ENCODE data around the gene STK40. TPM values are rescaled to one million over a fixed set of nuclear protein-coding genes. Genes with fewer than 3 reads are reported as not detected.

Gene STK40
- total RNA-seq, 4 donors from 2014 or later: 109 to 263 (median 211) TPM

DNA sequence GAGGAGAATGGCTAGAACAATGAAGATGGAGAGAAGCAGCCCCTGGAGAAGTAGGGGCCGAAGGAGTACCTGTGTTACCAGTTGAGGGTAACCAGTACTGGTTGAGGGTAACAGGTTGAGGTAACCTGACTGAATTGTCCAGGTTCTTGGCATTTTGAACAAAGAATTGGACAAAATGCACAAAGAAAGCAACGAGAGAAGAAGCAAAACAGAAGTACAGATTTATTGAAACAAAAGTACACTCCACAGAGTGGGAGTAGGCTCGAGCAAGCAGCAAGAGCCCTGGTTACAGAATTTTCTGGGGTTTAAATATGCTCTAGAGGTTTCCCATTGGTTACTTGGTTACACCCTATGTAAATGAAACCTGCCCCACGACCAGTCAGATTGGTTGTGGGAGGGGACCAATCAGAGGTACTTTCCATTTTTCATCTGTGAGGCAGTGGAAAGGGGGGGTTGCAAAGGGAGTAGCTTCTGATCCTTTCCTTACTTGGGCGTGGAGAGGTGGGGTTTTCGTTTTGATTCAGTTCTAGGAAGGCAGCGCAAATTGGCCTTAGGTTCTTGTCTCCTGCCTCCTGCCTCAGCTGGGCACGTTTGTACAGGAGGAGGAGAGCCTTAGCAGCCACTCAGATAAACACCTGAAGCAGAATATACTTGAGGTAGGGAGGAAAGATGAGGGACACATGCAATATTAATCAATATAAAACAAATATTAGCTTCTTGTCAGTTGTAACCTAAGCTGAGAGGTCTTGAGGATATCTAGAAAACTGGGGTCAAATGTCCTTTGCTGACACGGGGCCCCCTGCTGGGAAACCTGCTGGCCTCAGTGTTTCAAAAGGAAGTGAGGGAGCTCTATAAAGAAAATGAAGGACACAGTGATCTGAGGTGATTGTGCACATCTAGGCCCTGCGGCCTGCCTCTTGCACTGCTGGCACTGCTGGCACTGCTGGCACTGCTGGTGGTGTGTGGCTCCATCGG is 26.2 kb upstream of the STK40 start:
- ATAC-seq (peak; percentile 42 to 64), DNase-seq (no peak)
- intact Hi-C loops (cut with DNase I; ENCODE audit: low total_unique reads): no loop called here
- Histone ChIP-seq H3K4me3 (no peak overlapping the region), H3K27me3 (no peaks in the 10 kb centered on the region), H3K36me3 (no peaks in the 10 kb centered on the region), H3K27ac (no peak overlapping the region), H3K4me1 (no peaks in the 10 kb centered on the region), H3K9me3 (no peaks in the 10 kb centered on the region)
- TF ChIP-seq, protein P1, sequence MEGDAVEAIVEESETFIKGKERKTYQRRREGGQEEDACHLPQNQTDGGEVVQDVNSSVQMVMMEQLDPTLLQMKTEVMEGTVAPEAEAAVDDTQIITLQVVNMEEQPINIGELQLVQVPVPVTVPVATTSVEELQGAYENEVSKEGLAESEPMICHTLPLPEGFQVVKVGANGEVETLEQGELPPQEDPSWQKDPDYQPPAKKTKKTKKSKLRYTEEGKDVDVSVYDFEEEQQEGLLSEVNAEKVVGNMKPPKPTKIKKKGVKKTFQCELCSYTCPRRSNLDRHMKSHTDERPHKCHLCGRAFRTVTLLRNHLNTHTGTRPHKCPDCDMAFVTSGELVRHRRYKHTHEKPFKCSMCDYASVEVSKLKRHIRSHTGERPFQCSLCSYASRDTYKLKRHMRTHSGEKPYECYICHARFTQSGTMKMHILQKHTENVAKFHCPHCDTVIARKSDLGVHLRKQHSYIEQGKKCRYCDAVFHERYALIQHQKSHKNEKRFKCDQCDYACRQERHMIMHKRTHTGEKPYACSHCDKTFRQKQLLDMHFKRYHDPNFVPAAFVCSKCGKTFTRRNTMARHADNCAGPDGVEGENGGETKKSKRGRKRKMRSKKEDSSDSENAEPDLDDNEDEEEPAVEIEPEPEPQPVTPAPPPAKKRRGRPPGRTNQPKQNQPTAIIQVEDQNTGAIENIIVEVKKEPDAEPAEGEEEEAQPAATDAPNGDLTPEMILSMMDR (IDR thresholded peaks at IDR 0.05 in 4 of 5, conservative IDR thresholded peaks at IDR 0.05 in 1 of 5): no peak
- no peak for TF ChIP-seq POLR2A (IDR thresholded peaks at IDR 0.05)
- in situ Hi-C loops (cut with MboI; ENCODE audit: low sequenced_read_pairs in 4 of 4): loop anchor here (10.0 to 25.0 kb wide), 5 partner anchors 57 to 317 kb away; partner anchors contain the start of genes EVA1B (in 1 of the 4) and SH3D21 (in 1 of the 4)

DNA sequence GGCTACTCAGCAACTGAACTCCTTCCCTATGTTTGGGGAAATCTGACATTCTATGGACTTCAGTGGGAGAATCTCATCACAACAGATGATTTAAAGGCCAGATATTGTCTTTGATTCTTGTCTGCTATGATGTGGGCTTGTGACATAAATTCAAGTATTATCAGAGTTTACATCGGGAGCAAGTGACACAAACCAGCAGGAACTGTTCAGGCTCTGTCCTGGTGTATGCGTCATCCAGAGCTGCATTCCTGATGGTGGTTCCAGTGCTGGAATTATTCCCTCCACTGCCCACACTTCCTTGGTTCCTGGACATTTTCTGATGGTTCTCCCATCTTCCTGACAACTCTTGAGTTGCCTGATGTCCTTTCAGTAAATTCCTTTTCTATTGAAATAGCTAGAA is 22.8 kb upstream of the STK40 start:
- no peak for DNase-seq
- TF ChIP-seq, protein P1 (IDR thresholded peaks at IDR 0.05 in 4 of 5, conservative IDR thresholded peaks at IDR 0.05 in 1 of 5): no peak
- TF ChIP-seq POLR2A (IDR thresholded peaks at IDR 0.05): no peak
- in situ Hi-C loops (cut with MboI; ENCODE audit: low sequenced_read_pairs in 4 of 4): loop anchor here in 1 of 4 donors (25.0 kb wide), 1 partner anchor 96 kb away; the partner anchor contains the start of genes EVA1B and SH3D21
- Histone ChIP-seq H3K27me3 (no peaks in the 10 kb centered on the region), H3K4me1 (no peaks in the 10 kb centered on the region), H3K27ac (no peak overlapping the region), H3K4me3 (no peak overlapping the region), H3K9me3 (no peaks in the 10 kb centered on the region), H3K36me3 (no peaks in the 10 kb centered on the region)
- ATAC-seq: no peak
- intact Hi-C loops (cut with DNase I; ENCODE audit: low total_unique reads): no loop called here

- Histone ChIP-seq H3K27me3 (no peaks in the 10 kb centered on the region), H3K36me3 (no peaks in the 10 kb centered on the region), H3K9me3 (no peaks in the 10 kb centered on the region), H3K4me3 (no peak overlapping the region), H3K27ac (no peak overlapping the region), H3K4me1 (no peaks in the 10 kb centered on the region)
- TF ChIP-seq, protein P1 (IDR thresholded peaks at IDR 0.05 in 4 of 5, conservative IDR thresholded peaks at IDR 0.05 in 1 of 5): no peak
- no peak for TF ChIP-seq POLR2A (IDR thresholded peaks at IDR 0.05)
- in situ Hi-C loops (cut with MboI; ENCODE audit: low sequenced_read_pairs in 4 of 4): loop anchor here in 1 of 4 donors (25.0 kb wide), 1 partner anchor 94 kb away; the partner anchor contains the start of genes EVA1B and SH3D21
- intact Hi-C loops (cut with DNase I; ENCODE audit: low total_unique reads): no loop called here
- DNase-seq (no peak), ATAC-seq (no peak)
Observed at GRCh38 chr1:36406440-36406839, 20.7 kb upstream of the STK40 start.

GRCh38 chr1:36402504-36402890 is 16.8 kb upstream of the STK40 start:
- ATAC-seq (no peak), DNase-seq (no peak)
- H3K4me1 ChIP-seq: peaks cover 0 to 5% of the 10 kb centered on the region in 2 donors
- in situ Hi-C loops (cut with MboI; ENCODE audit: low sequenced_read_pairs in 4 of 4) (loop anchor here in 1 of 4 donors (25.0 kb wide), 1 partner anchor 90 kb away; the partner anchor contains the start of genes EVA1B and SH3D21), intact Hi-C loops (cut with DNase I; ENCODE audit: low total_unique reads) (no loop called here)
- H3K36me3 ChIP-seq: no peaks in the 10 kb centered on the region
- no peaks in the 10 kb centered on the region for H3K9me3 ChIP-seq
- no peaks in the 10 kb centered on the region for H3K27me3 ChIP-seq
- no peak overlapping the region for H3K4me3 ChIP-seq
- TF ChIP-seq POLR2A (IDR thresholded peaks at IDR 0.05): no peak
- TF ChIP-seq, protein P1 (IDR thresholded peaks at IDR 0.05 in 4 of 5, conservative IDR thresholded peaks at IDR 0.05 in 1 of 5): no peak
- no peak overlapping the region for H3K27ac ChIP-seq
